A673 (cell line): ENCODE results near the gene GPBP1. TPM values are rescaled to one million over a fixed set of nuclear protein-coding genes. Genes with fewer than 3 reads are reported as not detected.

Experiments
- BruUV-seq: library from RNA; stranded (reverse); fragments of 400-500 nt; replicated peaks from 2 replicates; lab custom pipeline; 2021; lab: Mats Ljungman, UMichigan
- CTCF ChIA-PET: fragments of 300-600 bp; sonication (Branson Sonifier 250); formaldehyde crosslinking; loops from one replicate; lab custom pipeline; 2022; ENCODE audit warnings: antibody characterized with exemption; lab: Charles Lee
- POLR2A ChIA-PET: fragments of 300-600 bp; sonication (Branson Sonifier 250); formaldehyde crosslinking; loops from one replicate; lab custom pipeline; 2022; ENCODE audit warnings: antibody characterized with exemption; ENCODE audit not compliant: low non-redundant PET; lab: Charles Lee
- DNase-seq: peaks from one replicate; pipeline ENCODE4 v3.0.0-alpha.2; 2015; ENCODE audit warnings: low spot score
- H3K27ac ChIP-seq: fragments of 200-600 bp; sonication (generic); 2 replicates; pipeline ENCODE4 v1.5.1; 2016; ENCODE audit warnings: mixed run types, low read depth, mild to moderate bottlenecking, mixed read lengths, antibody characterized with exemption, low read length; ENCODE audit not compliant: poor library complexity, severe bottlenecking
- H3K27me3 ChIP-seq: fragments of 200-600 bp; sonication (generic); replicated peaks from 2 replicates; pipeline ENCODE4 v1.6.1; 2017; ENCODE audit warnings: mixed run types, low read depth, mild to moderate bottlenecking, mixed read lengths, antibody characterized with exemption, low read length; ENCODE audit not compliant: insufficient read depth, poor library complexity
- H3K36me3 ChIP-seq: fragments of 200-600 bp; sonication (generic); 2 replicates; pipeline ENCODE4 v1.6.1; 2016; ENCODE audit warnings: mixed run types, mild to moderate bottlenecking, mixed read lengths, antibody characterized with exemption, low read length; ENCODE audit not compliant: insufficient read depth, poor library complexity, severe bottlenecking
- H3K4me1 ChIP-seq: fragments of 200-600 bp; sonication (generic); 2 replicates; pipeline ENCODE4 v1.6.1; 2017; ENCODE audit warnings: mixed run types, mild to moderate bottlenecking, mixed read lengths, antibody characterized with exemption, low read length; ENCODE audit not compliant: insufficient read depth, poor library complexity, severe bottlenecking
- H3K4me3 ChIP-seq: fragments of 200-600 bp; sonication (generic); 2 replicates; pipeline ENCODE4 v1.5.1; 2016; ENCODE audit warnings: low read depth, mixed run types, mild to moderate bottlenecking, mixed read lengths, low read length; ENCODE audit not compliant: poor library complexity, severe bottlenecking
- H3K9me3 ChIP-seq: fragments of 200-600 bp; sonication (generic); 2 replicates; pipeline ENCODE4 v1.6.1; 2016; ENCODE audit warnings: mixed run types, low read depth, mild to moderate bottlenecking, mixed read lengths, antibody characterized with exemption, low read length; ENCODE audit not compliant: poor library complexity, severe bottlenecking
- EZH2 ChIP-seq: fragments of 200-600 bp; sonication (generic); IDR thresholded peaks from 2 replicates; pipeline ENCODE4 v1.6.1; 2017; ENCODE audit warnings: borderline replicate concordance, low read depth, mild to moderate bottlenecking, mixed read lengths, antibody characterized with exemption, low read length; ENCODE audit not compliant: poor library complexity, severe bottlenecking
- intact Hi-C: fragments of 100-400 bp; cut with micrococcal nuclease; formaldehyde crosslinking; loops from one replicate; pipeline ENCODE4 v1.10.0; 2022; ENCODE audit not compliant: unreplicated experiment
- total RNA-seq: library from RNA; stranded (reverse); gene quantifications from 2 replicates; pipeline ENCODE4 v1.2.3, GENCODE V29; 2021
- TF ChIP-seq, protein P1 (sequence below): fragments of 300-800, 200-600 bp; sonication (generic); conservative IDR thresholded peaks from 2 replicates; pipeline ENCODE4 v1.5.1; 2017; ENCODE audit warnings: low read depth, mild to moderate bottlenecking, antibody characterized with exemption, low read length, moderate library complexity, mixed read lengths

GPBP1 gene
- total RNA-seq, 1 experiment from 2014 or later: 85.5 TPM

GRCh38 chr5:57225553-57225952, 51.7 kb downstream of the GPBP1 start:
- ChIA-PET CTCF (no interaction called here), POLR2A (no interaction called here)
- H3K4me1 ChIP-seq: peaks cover 3% of the 10 kb centered on the region
- H3K9me3 ChIP-seq: no peaks in the 10 kb centered on the region
- intact Hi-C loops: no loop called here
- no peaks in the 10 kb centered on the region for H3K27me3 ChIP-seq
- BruUV-seq: no TSS peak
- no peak overlapping the region for H3K4me3 ChIP-seq
- no peak for TF ChIP-seq EZH2
- TF ChIP-seq, protein P1, sequence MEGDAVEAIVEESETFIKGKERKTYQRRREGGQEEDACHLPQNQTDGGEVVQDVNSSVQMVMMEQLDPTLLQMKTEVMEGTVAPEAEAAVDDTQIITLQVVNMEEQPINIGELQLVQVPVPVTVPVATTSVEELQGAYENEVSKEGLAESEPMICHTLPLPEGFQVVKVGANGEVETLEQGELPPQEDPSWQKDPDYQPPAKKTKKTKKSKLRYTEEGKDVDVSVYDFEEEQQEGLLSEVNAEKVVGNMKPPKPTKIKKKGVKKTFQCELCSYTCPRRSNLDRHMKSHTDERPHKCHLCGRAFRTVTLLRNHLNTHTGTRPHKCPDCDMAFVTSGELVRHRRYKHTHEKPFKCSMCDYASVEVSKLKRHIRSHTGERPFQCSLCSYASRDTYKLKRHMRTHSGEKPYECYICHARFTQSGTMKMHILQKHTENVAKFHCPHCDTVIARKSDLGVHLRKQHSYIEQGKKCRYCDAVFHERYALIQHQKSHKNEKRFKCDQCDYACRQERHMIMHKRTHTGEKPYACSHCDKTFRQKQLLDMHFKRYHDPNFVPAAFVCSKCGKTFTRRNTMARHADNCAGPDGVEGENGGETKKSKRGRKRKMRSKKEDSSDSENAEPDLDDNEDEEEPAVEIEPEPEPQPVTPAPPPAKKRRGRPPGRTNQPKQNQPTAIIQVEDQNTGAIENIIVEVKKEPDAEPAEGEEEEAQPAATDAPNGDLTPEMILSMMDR: no peak
- no peak for DNase-seq
- peaks cover 5% of the 10 kb centered on the region for H3K36me3 ChIP-seq
- H3K27ac ChIP-seq: no peak overlapping the region

DNA sequence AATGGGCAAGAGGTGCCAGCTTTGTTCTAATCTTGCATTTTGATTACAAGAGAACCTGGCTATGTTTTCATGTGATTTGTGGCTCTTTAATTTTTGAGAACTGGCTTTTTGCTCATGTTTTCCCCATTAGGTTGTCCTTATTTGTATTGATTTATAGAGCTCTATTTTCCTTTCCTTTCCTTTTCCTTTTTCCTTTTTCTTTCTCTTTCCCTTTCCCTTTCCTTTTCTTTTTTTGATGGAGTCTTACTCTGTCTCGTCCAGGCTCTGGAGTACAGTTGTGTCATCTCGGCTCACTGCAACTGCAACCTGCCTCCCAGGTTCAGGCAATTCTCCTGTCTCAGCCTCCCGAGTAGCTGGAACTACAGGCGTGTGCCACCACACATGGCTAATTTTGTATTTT, 55.5 kb downstream of the GPBP1 start:
- no peak overlapping the region for H3K4me3 ChIP-seq
- H3K4me1 ChIP-seq: no peaks in the 10 kb centered on the region
- CTCF ChIA-PET: interaction anchor here (0.7 kb wide), 1 partner anchor 411 kb away, joined by 6 read pairs; no protein-coding TSS in a partner anchor
- no peaks in the 10 kb centered on the region for H3K27me3 ChIP-seq
- TF ChIP-seq EZH2: no peak
- TF ChIP-seq, protein P1: no peak
- BruUV-seq: no TSS peak
- POLR2A ChIA-PET: no interaction called here
- H3K27ac ChIP-seq: no peak overlapping the region
- H3K36me3 ChIP-seq: peaks cover 38% of the 10 kb centered on the region
- no peak for DNase-seq
- intact Hi-C loops: no loop called here
- H3K9me3 ChIP-seq: peaks cover 11% of the 10 kb centered on the region

- CTCF ChIA-PET: no interaction called here
- Histone ChIP-seq H3K9me3 (peaks cover 11% of the 10 kb centered on the region), H3K36me3 (peaks cover 43% of the 10 kb centered on the region), H3K27me3 (no peaks in the 10 kb centered on the region), H3K4me1 (no peaks in the 10 kb centered on the region), H3K4me3 (no peak overlapping the region), H3K27ac (no peak overlapping the region)
- no peak for TF ChIP-seq EZH2
- TF ChIP-seq, protein P1: no peak
- DNase-seq: no peak
- POLR2A ChIA-PET: no interaction called here
- intact Hi-C loops: no loop called here
- no TSS peak for BruUV-seq
Observed at GRCh38 chr5:57231607-57232006, 57.7 kb downstream of the GPBP1 start.
